ENCODE data around the gene TRNP1. TPM values are rescaled to one million over a fixed set of nuclear protein-coding genes. Genes with fewer than 3 reads are reported as not detected.
A peak's percentile ranks its signal among the peaks of the same experiment; 100 is the strongest.

Gene TRNP1
- total RNA-seq, 2 experiments from 2014 or later = 0.19 TPM; not detected in 1

GRCh38 chr1:27011976-27012563 is 18.6 kb downstream of the TRNP1 start:
- no peaks in the 10 kb centered on the region for H4K20me1 ChIP-seq (ENCODE audit: insufficient read depth, low read length)
- intact Hi-C loops (cut with micrococcal nuclease; ENCODE audit: unreplicated experiment) = no loop called here
- no peaks in the 10 kb centered on the region for H3K79me2 ChIP-seq (ENCODE audit: insufficient read depth, low read depth, low read length)
- no peaks in the 10 kb centered on the region for H3K9me2 ChIP-seq (ENCODE audit: insufficient read depth, low read length)
- TF ChIP-seq EZH2phosphoT487 (IDR thresholded peaks at IDR 0.05; ENCODE audit: borderline replicate concordance, low read depth, low read length) (no peak), CTCF (conservative IDR thresholded peaks at IDR 0.05; ENCODE audit: low read length) (no peak)
- H3K4me2 ChIP-seq (ENCODE audit: low read length) = no peak overlapping the region
- no peak for DNase-seq (ENCODE audit: low spot score)
- H2AFZ ChIP-seq (ENCODE audit: low read length) = no peak overlapping the region
- H3K4me3 ChIP-seq (ENCODE audit: low read depth, low read length, poor library complexity, severe bottlenecking) = no peak overlapping the region
- no peak overlapping the region for H3K27ac ChIP-seq (ENCODE audit: low read depth, low read length, poor library complexity, severe bottlenecking)
- CTCF ChIA-PET (ENCODE audit: unreplicated experiment) = no interaction called here
- no peaks in the 10 kb centered on the region for H3K9me3 ChIP-seq (ENCODE audit: low read length)
- H3K4me1 ChIP-seq (ENCODE audit: insufficient read depth, low read length, poor library complexity, severe bottlenecking) = peaks cover 5% of the 10 kb centered on the region
- H3K36me3 ChIP-seq (ENCODE audit: insufficient read depth, low read length) = no peaks in the 10 kb centered on the region
- POLR2A ChIA-PET = no interaction called here
- BruUV-seq (replicated peaks) = no TSS peak

- Histone ChIP-seq H3K4me2 (ENCODE audit: low read length) (no peak overlapping the region), H3K4me3 (ENCODE audit: low read depth, low read length, poor library complexity, severe bottlenecking) (no peak overlapping the region), H3K27ac (ENCODE audit: low read depth, low read length, poor library complexity, severe bottlenecking) (no peak overlapping the region), H4K20me1 (ENCODE audit: insufficient read depth, low read length) (no peaks in the 10 kb centered on the region), H3K79me2 (ENCODE audit: insufficient read depth, low read depth, low read length) (no peaks in the 10 kb centered on the region), H2AFZ (ENCODE audit: low read length) (no peak overlapping the region), H3K9me3 (ENCODE audit: low read length) (no peaks in the 10 kb centered on the region), H3K9me2 (ENCODE audit: insufficient read depth, low read length) (no peaks in the 10 kb centered on the region), H3K36me3 (ENCODE audit: insufficient read depth, low read length) (no peaks in the 10 kb centered on the region), H3K4me1 (ENCODE audit: insufficient read depth, low read length, poor library complexity, severe bottlenecking) (peaks cover 5% of the 10 kb centered on the region)
- peak; percentile 37 for DNase-seq (ENCODE audit: low spot score)
- ChIA-PET POLR2A (no interaction called here), CTCF (ENCODE audit: unreplicated experiment) (no interaction called here)
- no TSS peak for BruUV-seq (replicated peaks)
- intact Hi-C loops (cut with micrococcal nuclease; ENCODE audit: unreplicated experiment) = no loop called here
- TF ChIP-seq EZH2phosphoT487 (IDR thresholded peaks at IDR 0.05; ENCODE audit: borderline replicate concordance, low read depth, low read length) (no peak), CTCF (conservative IDR thresholded peaks at IDR 0.05; ENCODE audit: low read length) (no peak)
These were observed 21.8 kb downstream of the TRNP1 start for GRCh38 chr1:27015260-27015659.

GRCh38 chr1:27016376-27016775 is 22.9 kb downstream of the TRNP1 start:
- no peak overlapping the region for H3K4me3 ChIP-seq (ENCODE audit: low read depth, low read length, poor library complexity, severe bottlenecking)
- intact Hi-C loops (cut with micrococcal nuclease; ENCODE audit: unreplicated experiment) = no loop called here
- peaks cover 5% of the 10 kb centered on the region for H3K4me1 ChIP-seq (ENCODE audit: insufficient read depth, low read length, poor library complexity, severe bottlenecking)
- H4K20me1 ChIP-seq (ENCODE audit: insufficient read depth, low read length) = no peaks in the 10 kb centered on the region
- no peak overlapping the region for H2AFZ ChIP-seq (ENCODE audit: low read length)
- TF ChIP-seq EZH2phosphoT487 (IDR thresholded peaks at IDR 0.05; ENCODE audit: borderline replicate concordance, low read depth, low read length) (no peak), CTCF (conservative IDR thresholded peaks at IDR 0.05; ENCODE audit: low read length) (no peak)
- no peak overlapping the region for H3K27ac ChIP-seq (ENCODE audit: low read depth, low read length, poor library complexity, severe bottlenecking)
- H3K36me3 ChIP-seq (ENCODE audit: insufficient read depth, low read length) = no peaks in the 10 kb centered on the region
- ChIA-PET POLR2A (interaction anchor here (0.6 kb wide), 1 partner anchor 152 kb away, joined by 5 read pairs; no protein-coding TSS in a partner anchor), CTCF (ENCODE audit: unreplicated experiment) (no interaction called here)
- no peaks in the 10 kb centered on the region for H3K9me3 ChIP-seq (ENCODE audit: low read length)
- H3K9me2 ChIP-seq (ENCODE audit: insufficient read depth, low read length) = no peaks in the 10 kb centered on the region
- H3K79me2 ChIP-seq (ENCODE audit: insufficient read depth, low read depth, low read length) = no peaks in the 10 kb centered on the region
- no TSS peak for BruUV-seq (replicated peaks)
- DNase-seq (ENCODE audit: low spot score) = no peak
- no peak overlapping the region for H3K4me2 ChIP-seq (ENCODE audit: low read length)

All from OCI-LY7 (cell line).